ENCODE measurements around the gene ZYG11B.

GRCh38 chr1:52795464-52795863 is 69.2 kb downstream of the ZYG11B start:
- no peak for TF ChIP-seq CTCF (IDR thresholded peaks at IDR 0.05)
- no peak for TF ChIP-seq POLR2A (IDR thresholded peaks at IDR 0.05)
- no peak for TF ChIP-seq POLR2AphosphoS5 (IDR thresholded peaks at IDR 0.05)
